GM12865 (cell line): ENCODE data around the gene ARAP1.
A peak's percentile ranks its signal among the peaks of the same experiment; 100 is the strongest.

Source experiments
- DNase-seq: peaks from one replicate; pipeline ENCODE4 v3.0.0; 2010; ENCODE audit warnings: low read depth
- H3K4me3 ChIP-seq: 2 replicates; pipeline ENCODE4 v1.5.1; 2011; ENCODE audit warnings: mild to moderate bottlenecking, low read depth, low read length, control low read depth
- TF ChIP-seq, protein P1 (sequence below): IDR thresholded peaks from 2 replicates; pipeline ENCODE4 v1.5.1; 2011; ENCODE audit warnings: low read length, control low read depth, low read depth, inconsistent platforms; ENCODE audit not compliant: insufficient read depth; ENCODE audit errors: missing control alignments

Gene ARAP1

DNA sequence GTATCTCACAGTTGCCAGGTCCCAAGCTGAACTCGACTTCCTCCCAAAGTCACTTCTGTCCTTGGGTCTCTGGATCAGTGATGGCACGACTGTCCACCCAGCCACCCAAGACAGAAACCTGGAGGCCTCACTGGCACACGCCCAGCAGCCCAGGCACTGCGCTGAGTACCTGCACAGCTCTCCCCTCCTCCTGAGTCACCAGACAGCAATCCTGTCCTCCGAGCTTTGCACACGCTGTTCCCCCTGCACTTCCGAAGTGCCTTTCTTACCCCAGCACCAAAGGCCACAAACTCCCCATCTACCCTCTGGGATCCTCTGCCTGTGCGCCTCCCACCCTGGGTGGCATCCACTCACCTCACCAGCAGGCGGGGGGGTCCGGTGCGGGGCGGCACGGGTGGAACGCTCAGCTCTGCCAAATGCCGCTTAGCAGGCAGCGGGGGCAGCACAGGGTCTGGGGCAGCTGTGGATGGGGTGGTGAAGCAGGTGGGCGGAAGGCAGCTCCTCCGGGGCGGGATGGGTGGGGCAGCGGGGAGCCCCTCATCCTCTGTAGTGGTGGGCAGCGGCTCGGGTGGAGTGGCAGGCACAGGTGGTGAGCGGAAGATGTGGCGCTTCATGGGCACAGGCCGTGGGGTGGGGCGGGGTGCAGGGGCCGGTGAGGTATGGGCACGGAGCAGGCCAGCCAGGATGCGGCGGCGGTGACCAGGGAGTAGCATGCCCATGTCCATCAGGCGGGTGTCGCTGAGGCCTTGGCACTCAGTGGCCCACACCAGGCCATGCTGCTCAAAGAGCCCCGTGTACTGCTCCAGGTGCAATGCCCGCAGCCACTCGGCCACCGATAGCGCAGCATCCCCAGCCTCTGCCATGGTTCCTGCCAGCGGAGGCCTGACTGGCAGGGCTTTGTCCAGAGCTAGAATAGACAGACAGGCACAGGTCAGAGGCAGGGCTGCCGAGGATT, 25.7 kb downstream of the ARAP1 start:
- no peak for DNase-seq
- H3K4me3 ChIP-seq: no peak overlapping the region
- TF ChIP-seq, protein P1, sequence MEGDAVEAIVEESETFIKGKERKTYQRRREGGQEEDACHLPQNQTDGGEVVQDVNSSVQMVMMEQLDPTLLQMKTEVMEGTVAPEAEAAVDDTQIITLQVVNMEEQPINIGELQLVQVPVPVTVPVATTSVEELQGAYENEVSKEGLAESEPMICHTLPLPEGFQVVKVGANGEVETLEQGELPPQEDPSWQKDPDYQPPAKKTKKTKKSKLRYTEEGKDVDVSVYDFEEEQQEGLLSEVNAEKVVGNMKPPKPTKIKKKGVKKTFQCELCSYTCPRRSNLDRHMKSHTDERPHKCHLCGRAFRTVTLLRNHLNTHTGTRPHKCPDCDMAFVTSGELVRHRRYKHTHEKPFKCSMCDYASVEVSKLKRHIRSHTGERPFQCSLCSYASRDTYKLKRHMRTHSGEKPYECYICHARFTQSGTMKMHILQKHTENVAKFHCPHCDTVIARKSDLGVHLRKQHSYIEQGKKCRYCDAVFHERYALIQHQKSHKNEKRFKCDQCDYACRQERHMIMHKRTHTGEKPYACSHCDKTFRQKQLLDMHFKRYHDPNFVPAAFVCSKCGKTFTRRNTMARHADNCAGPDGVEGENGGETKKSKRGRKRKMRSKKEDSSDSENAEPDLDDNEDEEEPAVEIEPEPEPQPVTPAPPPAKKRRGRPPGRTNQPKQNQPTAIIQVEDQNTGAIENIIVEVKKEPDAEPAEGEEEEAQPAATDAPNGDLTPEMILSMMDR: no peak

DNA sequence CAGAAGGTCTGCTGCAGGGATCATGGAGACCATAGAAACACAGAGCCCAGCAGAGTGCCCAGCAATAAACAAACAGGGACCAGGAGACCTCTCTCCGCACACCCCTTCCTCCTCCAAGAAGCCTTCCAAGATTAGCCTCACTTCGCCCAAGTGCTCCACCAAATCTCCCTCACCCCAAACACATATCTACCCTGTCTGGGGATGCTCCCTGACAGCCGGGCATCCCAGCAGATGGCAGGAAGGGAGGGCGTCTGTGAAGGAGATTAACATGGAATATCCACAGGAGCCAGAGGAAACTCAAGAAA, 26.5 kb downstream of the ARAP1 start:
- H3K4me3 ChIP-seq: no peak overlapping the region
- TF ChIP-seq, protein P1: no peak
- DNase-seq: no peak

- TF ChIP-seq, protein P1: peak; percentile 81
- no peak overlapping the region for H3K4me3 ChIP-seq
- peak; percentile 92 for DNase-seq
Measured at GRCh38 chr11:72724851-72725723, 27.1 kb downstream of the ARAP1 start.

- no peak overlapping the region for H3K4me3 ChIP-seq
- TF ChIP-seq, protein P1: no peak
Measured at GRCh38 chr11:72724021-72724551, 28.1 kb downstream of the ARAP1 start.

GRCh38 chr11:72723508-72723907, 28.7 kb downstream of the ARAP1 start:
- H3K4me3 ChIP-seq: no peak overlapping the region
- DNase-seq: no peak
- TF ChIP-seq, protein P1: no peak

More at GRCh38 chr11:72724021-72724551, 28.1 kb downstream of the ARAP1 start:
- no peak for DNase-seq

GRCh38 chr11:72722050-72722748, 30.0 kb downstream of the ARAP1 start:
- H3K4me3 ChIP-seq: peak overlapping the region; percentile 89
- DNase-seq: peak; percentile 90
- TF ChIP-seq, protein P1: no peak
